GM23248 (cell line): Measurements from ENCODE around the gene RASGEF1B. TPM values are rescaled to one million over a fixed set of nuclear protein-coding genes. Genes with fewer than 3 reads are reported as not detected.

Experiments used
- DNase-seq: peaks from one replicate; pipeline ENCODE4 v3.0.0-alpha.2; 2015
- H2AFZ ChIP-seq: fragments of 200-600 bp; sonication (generic); 2 replicates; pipeline ENCODE4 v1.6.1; 2016; ENCODE audit warnings: antibody characterized with exemption
- H3F3A ChIP-seq: fragments of 200-600 bp; sonication (generic); 2 replicates; pipeline ENCODE4 v1.6.1; 2016; ENCODE audit warnings: mild to moderate bottlenecking, antibody characterized with exemption, mixed run types; ENCODE audit not compliant: insufficient read depth
- H3K27ac ChIP-seq: fragments of 200-600 bp; sonication (generic); 2 replicates; pipeline ENCODE4 v1.5.1; 2016; ENCODE audit warnings: mild to moderate bottlenecking
- H3K27me3 ChIP-seq: fragments of 200-600 bp; sonication (generic); replicated peaks from 2 replicates; pipeline ENCODE4 v1.6.1; 2016; ENCODE audit warnings: mild to moderate bottlenecking; ENCODE audit not compliant: insufficient read depth
- H3K36me3 ChIP-seq: fragments of 200-600 bp; sonication (generic); 2 replicates; pipeline ENCODE4 v1.6.1; 2016; ENCODE audit warnings: low read depth, mild to moderate bottlenecking
- H3K4me1 ChIP-seq: fragments of 200-600 bp; sonication (generic); 2 replicates; pipeline ENCODE4 v1.6.1; 2016; ENCODE audit warnings: mild to moderate bottlenecking; ENCODE audit not compliant: insufficient read depth
- H3K4me2 ChIP-seq: fragments of 200-600 bp; sonication (generic); one replicate; pipeline ENCODE4 v1.6.1; 2016; ENCODE audit warnings: mild to moderate bottlenecking; ENCODE audit not compliant: unreplicated experiment
- H3K4me3 ChIP-seq: fragments of 200-600 bp; sonication (generic); 2 replicates; pipeline ENCODE4 v1.5.1; 2016; ENCODE audit warnings: mild to moderate bottlenecking
- H3K79me2 ChIP-seq: fragments of 200-600 bp; sonication (generic); 2 replicates; pipeline ENCODE4 v1.6.1; 2016; ENCODE audit warnings: mild to moderate bottlenecking; ENCODE audit not compliant: insufficient read depth
- H3K9ac ChIP-seq: fragments of 200-600 bp; sonication (generic); 2 replicates; pipeline ENCODE4 v1.6.1; 2016; ENCODE audit warnings: mild to moderate bottlenecking
- H3K9me2 ChIP-seq: fragments of 200-600 bp; sonication (generic); 2 replicates; pipeline ENCODE4 v1.6.1; 2016; ENCODE audit warnings: mixed run types, mild to moderate bottlenecking, moderate library complexity; ENCODE audit not compliant: insufficient read depth
- H3K9me3 ChIP-seq: fragments of 200-600 bp; sonication (generic); one replicate; pipeline ENCODE4 v1.6.1; 2017; ENCODE audit warnings: low read depth
- H4K20me1 ChIP-seq: fragments of 200-600 bp; sonication (generic); 2 replicates; pipeline ENCODE4 v1.6.0; 2016; ENCODE audit not compliant: insufficient read depth
- EZH2 ChIP-seq: fragments of 200-600 bp; sonication (generic); IDR thresholded peaks from 2 replicates; pipeline ENCODE4 v1.6.1; 2018; ENCODE audit warnings: antibody characterized with exemption, mild to moderate bottlenecking; ENCODE audit not compliant: insufficient read depth, poor library complexity, severe bottlenecking
- EZH2phosphoT487 ChIP-seq: fragments of 200-600 bp; sonication (generic); IDR thresholded peaks from 2 replicates; pipeline ENCODE4 v1.6.1; 2018; ENCODE audit warnings: antibody characterized with exemption, moderate library complexity, mild to moderate bottlenecking, low read depth; ENCODE audit not compliant: insufficient read depth
- WGBS, 2 experiments: methylation state at CpG; one replicate each; pipeline ENCODE4 v1.1.6; 2015 to 2017; ENCODE audit warnings: low lambda C conversion rate in 2 of 2, low coverage in 1 of 2; ENCODE audit errors: missing lambda C conversion rate in 2 of 2; 5-methylcytosine and 5-hydroxymethylcytosine counted together
- in situ Hi-C: fragments of 300-500 bp; cut with MboI; formaldehyde crosslinking; loops from 2 replicates; pipeline ENCODE4 v1.15.0; 2020
- polyA plus RNA-seq: library from polyadenylated mRNA; unstranded; fragments of >200 nt; fragmentation: Nextera tagmentation; extraction: Ambion mirVana; gene quantifications from 2 replicates; pipeline ENCODE4 v1.2.1, GENCODE V29; 2016
- total RNA-seq: library from RNA; depleted of rRNA; stranded (reverse); fragments of >200 nt; shearing (Covaris generic); gene quantifications from 2 replicates; pipeline ENCODE4 v1.2.3, GENCODE V29; 2014

The RASGEF1B gene
- total and polyA plus RNA-seq, 2 experiments from 2014 or later = 0.09 TPM; not detected in 1

DNA sequence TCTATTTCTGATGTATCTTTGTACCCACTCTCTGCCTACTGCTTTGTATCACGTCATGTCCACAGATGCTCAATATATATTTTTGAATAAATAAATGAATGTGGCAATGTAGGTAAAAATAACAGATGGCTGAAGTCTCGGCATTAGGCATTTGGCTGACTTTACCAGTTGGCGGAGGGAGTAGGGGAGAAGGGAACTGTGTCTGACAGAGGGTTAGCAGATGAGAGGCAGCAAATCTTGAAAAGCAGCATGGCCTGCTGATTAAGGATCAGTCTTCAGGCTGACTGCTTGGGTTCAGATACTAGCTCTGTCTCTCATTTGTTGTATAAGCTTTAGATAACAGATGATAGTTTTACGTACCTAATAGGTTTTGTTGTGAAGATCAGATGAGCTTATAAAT lies 31.9 kb upstream of the RASGEF1B start:
- no peak overlapping the region for H3K4me2 ChIP-seq

DNA sequence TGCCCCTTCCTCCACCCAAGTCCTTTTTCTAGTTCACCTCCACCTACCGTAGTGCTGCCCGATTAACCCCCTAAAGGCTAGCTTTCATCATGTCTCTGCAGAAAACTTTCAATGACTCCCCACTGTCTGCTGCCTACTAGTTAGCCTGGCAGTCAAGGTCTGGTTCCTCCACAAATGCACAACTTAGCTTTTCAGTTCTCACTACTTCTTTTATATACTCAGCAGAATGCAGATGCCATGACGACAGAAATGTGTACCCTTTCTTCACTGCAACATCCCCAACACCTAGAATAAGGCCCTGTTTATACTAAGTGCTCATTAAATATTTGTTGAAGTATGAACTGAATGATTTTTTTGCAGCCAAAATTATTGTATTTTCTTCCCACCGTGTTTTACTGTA lies 30.9 kb upstream of the RASGEF1B start:
- Histone ChIP-seq H3K9ac (no peak overlapping the region), H3K4me1 (no peaks in the 10 kb centered on the region), H3K36me3 (no peaks in the 10 kb centered on the region), H3K27me3 (peaks cover 5% of the 10 kb centered on the region), H2AFZ (no peak overlapping the region), H3K79me2 (no peaks in the 10 kb centered on the region), H3K9me3 (no peaks in the 10 kb centered on the region), H4K20me1 (no peaks in the 10 kb centered on the region), H3K4me2 (no peak overlapping the region), H3K27ac (no peak overlapping the region), H3K4me3 (no peak overlapping the region), H3K9me2 (no peaks in the 10 kb centered on the region), H3F3A (no peaks in the 10 kb centered on the region)
- no peak for DNase-seq
- WGBS, 2 experiments = 64 to 65% methylated on average over 4 of the region's 4 CpGs
- TF ChIP-seq EZH2 (no peak), EZH2phosphoT487 (no peak)
- in situ Hi-C loops = no loop called here

More for the DNA sequence above, 31.9 kb upstream of the RASGEF1B start:
- no peak for TF ChIP-seq EZH2phosphoT487
- no peak for TF ChIP-seq EZH2
- in situ Hi-C loops = no loop called here
- WGBS, 2 experiments = 82 to 84% methylated on average over 4 of the region's 4 CpGs
- Histone ChIP-seq H3K4me1 (no peaks in the 10 kb centered on the region), H3K9me3 (no peaks in the 10 kb centered on the region), H3K4me3 (no peak overlapping the region), H2AFZ (no peak overlapping the region), H3K79me2 (no peaks in the 10 kb centered on the region), H3K27me3 (peaks cover 5% of the 10 kb centered on the region), H3K9me2 (no peaks in the 10 kb centered on the region), H4K20me1 (no peaks in the 10 kb centered on the region), H3F3A (no peaks in the 10 kb centered on the region), H3K9ac (no peak overlapping the region), H3K27ac (no peak overlapping the region), H3K36me3 (no peaks in the 10 kb centered on the region)
- no peak for DNase-seq

DNA sequence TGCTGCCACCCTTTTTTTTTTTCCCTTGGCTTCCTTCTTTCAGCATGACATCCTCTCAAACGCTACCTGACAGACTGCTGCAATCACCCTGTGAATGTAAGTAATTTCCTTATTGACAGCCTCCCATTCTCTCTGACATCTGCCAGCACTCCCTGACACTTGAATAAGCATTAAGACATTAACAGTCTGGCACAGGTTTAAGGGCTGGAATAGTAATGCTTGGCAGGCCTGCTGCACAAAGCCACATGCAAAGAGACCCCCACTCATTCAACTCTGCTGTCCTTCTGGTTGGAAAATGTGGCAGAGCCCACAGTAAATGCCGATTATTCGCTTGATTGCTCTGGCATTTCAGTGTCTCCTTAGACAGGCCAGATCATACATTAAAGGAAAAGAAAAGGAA lies 28.1 kb upstream of the RASGEF1B start:
- 39 to 43% methylated on average over 3 of the region's 3 CpGs for WGBS, 2 experiments
- no peak for DNase-seq
- Histone ChIP-seq H3K4me1 (no peaks in the 10 kb centered on the region), H2AFZ (no peak overlapping the region), H3K36me3 (no peaks in the 10 kb centered on the region), H3F3A (no peaks in the 10 kb centered on the region), H3K4me3 (no peak overlapping the region), H3K79me2 (no peaks in the 10 kb centered on the region), H3K27me3 (peaks cover 5% of the 10 kb centered on the region), H4K20me1 (no peaks in the 10 kb centered on the region), H3K27ac (no peak overlapping the region), H3K9ac (no peak overlapping the region), H3K9me3 (no peaks in the 10 kb centered on the region), H3K4me2 (no peak overlapping the region), H3K9me2 (no peaks in the 10 kb centered on the region)
- in situ Hi-C loops = no loop called here
- TF ChIP-seq EZH2 = no peak
- TF ChIP-seq EZH2phosphoT487 = no peak

DNA sequence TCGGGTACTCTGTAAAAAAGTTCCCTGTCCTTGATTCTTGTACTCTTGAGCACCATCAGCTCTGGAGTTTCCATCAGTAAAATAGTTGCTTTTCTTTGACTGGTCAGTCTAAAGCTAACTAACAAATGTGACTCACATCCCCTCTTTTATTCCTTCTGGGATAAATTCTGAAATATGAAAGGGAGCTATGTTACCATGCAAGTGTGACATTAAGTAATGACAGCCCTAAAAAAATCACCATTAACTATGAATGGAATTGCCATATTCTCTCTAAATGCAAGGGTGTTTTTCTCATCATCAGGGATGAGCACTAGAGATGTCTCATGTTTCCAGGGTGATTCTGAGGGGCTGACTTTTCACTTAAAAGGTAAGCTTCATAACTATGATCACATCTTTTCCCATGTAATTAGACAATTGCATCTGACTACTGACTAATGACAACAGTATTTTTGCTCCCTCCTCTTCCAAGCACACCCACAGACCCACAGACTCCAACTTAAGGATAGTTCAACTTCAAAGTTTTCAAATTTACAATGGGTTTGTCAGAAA lies 26.9 kb upstream of the RASGEF1B start:
- no peaks in the 10 kb centered on the region for H3K9me2 ChIP-seq
- no peaks in the 10 kb centered on the region for H3F3A ChIP-seq
- H3K9me3 ChIP-seq = no peaks in the 10 kb centered on the region
- in situ Hi-C loops = no loop called here
- TF ChIP-seq EZH2phosphoT487 (no peak), EZH2 (no peak)
- DNase-seq = no peak
- no peaks in the 10 kb centered on the region for H3K4me1 ChIP-seq
- H3K4me2 ChIP-seq = no peak overlapping the region
- H2AFZ ChIP-seq = no peak overlapping the region
- peaks cover 5% of the 10 kb centered on the region for H3K27me3 ChIP-seq
- H3K9ac ChIP-seq = no peak overlapping the region
- 0 to 10% methylated on average over 1 of the region's 1 CpG for WGBS, 2 experiments
- no peaks in the 10 kb centered on the region for H4K20me1 ChIP-seq
- no peak overlapping the region for H3K27ac ChIP-seq
- H3K4me3 ChIP-seq = no peak overlapping the region
- H3K36me3 ChIP-seq = no peaks in the 10 kb centered on the region
- H3K79me2 ChIP-seq = no peaks in the 10 kb centered on the region

DNA sequence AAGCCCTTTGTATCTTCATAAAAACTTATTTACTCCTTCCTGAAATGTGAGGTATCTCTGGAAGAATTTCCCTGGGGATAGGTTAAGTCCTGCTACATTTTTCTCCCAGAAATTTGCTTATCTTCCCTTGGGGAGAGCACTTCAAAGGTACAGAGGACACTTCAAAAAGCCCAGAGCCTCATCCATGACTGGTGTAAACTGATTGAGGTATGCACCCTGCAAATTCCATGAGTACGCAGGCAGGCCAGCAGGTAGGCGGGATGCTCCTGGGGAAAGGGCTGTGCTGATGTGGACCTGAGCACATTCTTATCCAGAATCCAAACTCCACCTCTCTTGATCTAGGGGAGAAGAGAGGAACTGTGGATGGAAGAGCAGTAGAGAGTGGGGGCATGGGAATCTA lies 26.3 kb upstream of the RASGEF1B start:
- no peaks in the 10 kb centered on the region for H3K9me3 ChIP-seq
- no peak for DNase-seq
- TF ChIP-seq EZH2phosphoT487 (no peak), EZH2 (no peak)
- H4K20me1 ChIP-seq = no peaks in the 10 kb centered on the region
- 94 to 100% methylated on average over 2 of the region's 2 CpGs for WGBS, 2 experiments
- no peak overlapping the region for H3K4me2 ChIP-seq
- H3K27ac ChIP-seq = no peak overlapping the region
- H3K4me3 ChIP-seq = no peak overlapping the region
- H3K9me2 ChIP-seq = no peaks in the 10 kb centered on the region
- no peak overlapping the region for H3K9ac ChIP-seq
- H3K79me2 ChIP-seq = no peaks in the 10 kb centered on the region
- peaks cover 5% of the 10 kb centered on the region for H3K27me3 ChIP-seq
- no peaks in the 10 kb centered on the region for H3F3A ChIP-seq
- no peaks in the 10 kb centered on the region for H3K4me1 ChIP-seq
- H2AFZ ChIP-seq = no peak overlapping the region
- H3K36me3 ChIP-seq = no peaks in the 10 kb centered on the region
- in situ Hi-C loops = no loop called here
